ENCODE results near the gene CST6. TPM values are rescaled to one million over a fixed set of nuclear protein-coding genes. Genes with fewer than 3 reads are reported as not detected.
A peak's percentile ranks its signal among the peaks of the same experiment; 100 is the strongest.

CST6 gene
- total and polyA plus RNA-seq, 2 of the 13 experiments (the other 11 are each of a cell fraction or from before 2014, with no cell fraction given): not detected

DNA sequence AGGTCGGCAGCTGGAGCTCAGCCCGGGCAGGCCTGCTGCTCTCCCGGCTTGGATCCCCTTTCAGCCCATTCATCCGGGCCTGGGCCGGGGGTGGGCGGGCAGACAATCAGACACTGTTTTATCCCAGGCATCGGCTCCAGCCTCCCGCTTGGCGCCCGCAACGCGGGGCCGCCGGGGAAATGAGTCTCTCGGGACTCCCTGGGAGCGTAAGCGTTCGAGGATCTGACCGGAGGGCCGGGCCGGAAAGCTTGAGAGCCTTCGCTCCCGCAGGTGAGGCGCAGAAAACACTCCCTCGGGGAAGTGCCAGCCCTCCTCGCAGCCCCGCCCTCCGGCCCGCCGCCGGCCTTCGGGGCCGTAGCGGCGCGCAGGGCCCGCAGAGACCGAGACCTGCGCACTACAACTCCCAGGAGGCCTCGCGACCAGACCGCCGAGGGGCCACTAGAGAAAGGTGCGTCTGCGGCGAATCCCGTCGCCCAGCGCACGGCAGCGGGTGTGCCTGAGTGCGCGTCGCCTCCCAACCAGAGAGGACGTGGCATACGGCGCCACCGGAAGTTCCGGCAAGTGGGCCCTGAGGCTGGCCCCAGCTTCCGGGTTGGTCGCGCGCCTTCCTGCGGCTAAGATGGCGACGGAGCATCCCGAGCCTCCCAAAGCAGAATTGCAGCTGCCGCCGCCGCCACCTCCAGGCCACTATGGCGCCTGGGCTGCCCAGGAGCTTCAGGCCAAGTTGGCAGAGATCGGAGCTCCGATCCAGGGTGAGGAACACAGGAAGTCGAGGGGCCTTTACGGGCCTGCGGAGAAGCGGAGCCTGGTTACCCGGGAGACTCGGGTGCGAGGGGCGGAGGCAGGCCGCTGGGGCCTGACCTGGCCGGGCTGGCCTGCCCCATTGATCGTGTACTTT is 40.2 kb downstream of the CST6 start, which contains the start of gene SF3B2 (continued):
- TF ChIP-seq, protein P1, sequence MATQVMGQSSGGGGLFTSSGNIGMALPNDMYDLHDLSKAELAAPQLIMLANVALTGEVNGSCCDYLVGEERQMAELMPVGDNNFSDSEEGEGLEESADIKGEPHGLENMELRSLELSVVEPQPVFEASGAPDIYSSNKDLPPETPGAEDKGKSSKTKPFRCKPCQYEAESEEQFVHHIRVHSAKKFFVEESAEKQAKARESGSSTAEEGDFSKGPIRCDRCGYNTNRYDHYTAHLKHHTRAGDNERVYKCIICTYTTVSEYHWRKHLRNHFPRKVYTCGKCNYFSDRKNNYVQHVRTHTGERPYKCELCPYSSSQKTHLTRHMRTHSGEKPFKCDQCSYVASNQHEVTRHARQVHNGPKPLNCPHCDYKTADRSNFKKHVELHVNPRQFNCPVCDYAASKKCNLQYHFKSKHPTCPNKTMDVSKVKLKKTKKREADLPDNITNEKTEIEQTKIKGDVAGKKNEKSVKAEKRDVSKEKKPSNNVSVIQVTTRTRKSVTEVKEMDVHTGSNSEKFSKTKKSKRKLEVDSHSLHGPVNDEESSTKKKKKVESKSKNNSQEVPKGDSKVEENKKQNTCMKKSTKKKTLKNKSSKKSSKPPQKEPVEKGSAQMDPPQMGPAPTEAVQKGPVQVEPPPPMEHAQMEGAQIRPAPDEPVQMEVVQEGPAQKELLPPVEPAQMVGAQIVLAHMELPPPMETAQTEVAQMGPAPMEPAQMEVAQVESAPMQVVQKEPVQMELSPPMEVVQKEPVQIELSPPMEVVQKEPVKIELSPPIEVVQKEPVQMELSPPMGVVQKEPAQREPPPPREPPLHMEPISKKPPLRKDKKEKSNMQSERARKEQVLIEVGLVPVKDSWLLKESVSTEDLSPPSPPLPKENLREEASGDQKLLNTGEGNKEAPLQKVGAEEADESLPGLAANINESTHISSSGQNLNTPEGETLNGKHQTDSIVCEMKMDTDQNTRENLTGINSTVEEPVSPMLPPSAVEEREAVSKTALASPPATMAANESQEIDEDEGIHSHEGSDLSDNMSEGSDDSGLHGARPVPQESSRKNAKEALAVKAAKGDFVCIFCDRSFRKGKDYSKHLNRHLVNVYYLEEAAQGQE (IDR thresholded peaks at IDR 0.05; ENCODE audit: borderline replicate concordance in 1 of 2, low read depth in 1 of 2, low read length in 2 of 2): no peak; a peak in 1 of 4 replicates
- peak; percentile 99 for TF ChIP-seq GMEB1 (CRISPR knock-in tag; IDR thresholded peaks at IDR 0.05; ENCODE audit: borderline replicate concordance)
- TF ChIP-seq SMC3 (IDR thresholded peaks at IDR 0.05; ENCODE audit: low read length): no peak
- no peak for TF ChIP-seq DZIP1 (CRISPR knock-in tag; IDR thresholded peaks at IDR 0.05)
- TF ChIP-seq PCBP2 (optimal IDR thresholded peaks at IDR 0.05; ENCODE audit: low read depth, low read length, poor library complexity, severe bottlenecking): no peak
- TF ChIP-seq RXRA (CRISPR knock-in tag; IDR thresholded peaks at IDR 0.05): peak; percentile 67
- TF ChIP-seq ZNF558 (CRISPR knock-in tag; IDR thresholded peaks at IDR 0.05; ENCODE audit: borderline replicate concordance): 0 out of 2 replicates have a peak, but pooled peaks have one; percentile 57
- no peak for TF ChIP-seq ZNF83 (CRISPR knock-in tag; IDR thresholded peaks at IDR 0.05; ENCODE audit: borderline replicate concordance)
- no peak for TF ChIP-seq ZMAT5 (CRISPR knock-in tag; IDR thresholded peaks at IDR 0.05; ENCODE audit: borderline replicate concordance, low read depth)
- no peak for TF ChIP-seq HNF1A (IDR thresholded peaks at IDR 0.05; ENCODE audit: low read depth)
- peak; percentile 81; the same call in 1 of the 2 replicates for TF ChIP-seq HNF1A (CRISPR knock-in tag; IDR thresholded peaks at IDR 0.05; ENCODE audit: borderline replicate concordance)
- no peak for TF ChIP-seq NKX3-1 (CRISPR knock-in tag; IDR thresholded peaks at IDR 0.05)
- TF ChIP-seq TGIF2 (CRISPR knock-in tag; IDR thresholded peaks at IDR 0.05): peak; percentile 48; the same call in 1 of the 2 replicates

Measured in HepG2 (cell line).